GM21786 (cell line): ENCODE results near the gene SPDYE18.
"Not testable (repeated sequence)": the region's sequence is repeated elsewhere in the genome, so short reads cannot be mapped to it uniquely, and the experiment has no call there.

Source experiments
- ATAC-seq: cut with Tn5 transposase; IDR thresholded peaks from one replicate; pipeline ENCODE4 v1.9.1; 2021; ENCODE audit not compliant: unreplicated experiment

The SPDYE18 gene

GRCh38 chr7:77062557-77062956, at the start of gene SPDYE18:
TSS of gene SPDYE18 (minus strand) at chr7:77062558. CDS start at chr7:77060512, 2,046 bp downstream.
- not testable (repeated sequence) for ATAC-seq

GRCh38 chr7:77108362-77108761, 46.0 kb upstream of the SPDYE18 start:
- not testable (repeated sequence) for ATAC-seq

GRCh38 chr7:77107659-77108058, 45.3 kb upstream of the SPDYE18 start:
- not testable (repeated sequence) for ATAC-seq

GRCh38 chr7:77105904-77106303, 43.5 kb upstream of the SPDYE18 start:
- not testable (repeated sequence) for ATAC-seq

GRCh38 chr7:77102671-77103070, 40.3 kb upstream of the SPDYE18 start:
- not testable (repeated sequence) for ATAC-seq

- ATAC-seq: not testable (repeated sequence)
Measured at GRCh38 chr7:77101187-77101586, 38.8 kb upstream of the SPDYE18 start.

GRCh38 chr7:77100501-77100900, 38.1 kb upstream of the SPDYE18 start:
- not testable (repeated sequence) for ATAC-seq

- not testable (repeated sequence) for ATAC-seq
Measured at GRCh38 chr7:77092301-77092700, 29.9 kb upstream of the SPDYE18 start.

- ATAC-seq: not testable (repeated sequence)
Measured at GRCh38 chr7:77082192-77082591, 19.8 kb upstream of the SPDYE18 start.

- ATAC-seq: not testable (repeated sequence)
Measured at GRCh38 chr7:77080236-77080635, 17.9 kb upstream of the SPDYE18 start.

- not testable (repeated sequence) for ATAC-seq
Measured at GRCh38 chr7:77079624-77080023, 17.3 kb upstream of the SPDYE18 start.

- not testable (repeated sequence) for ATAC-seq
Measured at GRCh38 chr7:77079112-77079511, 16.8 kb upstream of the SPDYE18 start.

- ATAC-seq: not testable (repeated sequence)
Measured at GRCh38 chr7:77077060-77077459, 14.7 kb upstream of the SPDYE18 start.

- ATAC-seq: not testable (repeated sequence)
Measured at GRCh38 chr7:77074786-77075396, 12.5 kb upstream of the SPDYE18 start.

GRCh38 chr7:77071108-77071507, 8.8 kb upstream of the SPDYE18 start:
- not testable (repeated sequence) for ATAC-seq

GRCh38 chr7:77065869-77066268, 3.5 kb upstream of the SPDYE18 start:
- ATAC-seq: not testable (repeated sequence)

GRCh38 chr7:77063732-77064131, 1.4 kb upstream of the SPDYE18 start:
- ATAC-seq: not testable (repeated sequence)

GRCh38 chr7:77032261-77032660, 30.1 kb downstream of the SPDYE18 start, which contains the start of gene SPDYE17:
TSS of gene SPDYE17 (minus strand) at chr7:77032361. CDS start at chr7:77030570, 1,791 bp downstream.
- ATAC-seq: not testable (repeated sequence)

- ATAC-seq: not testable (repeated sequence)
Measured at GRCh38 chr7:77026349-77026748, 36.0 kb downstream of the SPDYE18 start.

- not testable (repeated sequence) for ATAC-seq
Measured at GRCh38 chr7:77010074-77010680, 52.2 kb downstream of the SPDYE18 start.

GRCh38 chr7:77008000-77008399, 54.4 kb downstream of the SPDYE18 start:
- ATAC-seq: not testable (repeated sequence)
